H9 (cell line): ENCODE results near the gene SLC9A9. TPM values are rescaled to one million over a fixed set of nuclear protein-coding genes. Genes with fewer than 3 reads are reported as not detected.

Experiments used
- DNase-seq: peaks from one replicate; pipeline ENCODE4 v3.0.0-alpha.2; 2017
- H2AFZ ChIP-seq: one replicate; pipeline ENCODE4 v1.6.1; 2013; ENCODE audit warnings: mild to moderate bottlenecking, low read length, control low read depth, moderate library complexity
- H2AK5ac ChIP-seq: 2 replicates; pipeline ENCODE4 v1.6.1; 2013; ENCODE audit warnings: low read length, control low read depth, mixed read lengths; ENCODE audit not compliant: insufficient read length
- H2BK120ac ChIP-seq: one replicate; pipeline ENCODE4 v1.6.1; 2013; ENCODE audit warnings: low read depth, mild to moderate bottlenecking, low read length, control low read depth, inconsistent platforms; ENCODE audit not compliant: poor library complexity, severe bottlenecking
- H2BK12ac ChIP-seq: 2 replicates; pipeline ENCODE4 v1.6.1; 2013; ENCODE audit warnings: low read length, control low read depth, mixed read lengths, low read depth; ENCODE audit not compliant: insufficient read length
- H2BK15ac ChIP-seq: 2 replicates; pipeline ENCODE4 v1.6.1; 2013; ENCODE audit warnings: low read depth, low read length, control low read depth
- H2BK20ac ChIP-seq: one replicate; pipeline ENCODE4 v1.6.1; 2013; ENCODE audit warnings: low read depth, mild to moderate bottlenecking, low read length, control low read depth, inconsistent platforms; ENCODE audit not compliant: poor library complexity, severe bottlenecking
- H2BK5ac ChIP-seq: 2 replicates; pipeline ENCODE4 v1.6.1; 2013; ENCODE audit warnings: low read length, control low read depth, mixed read lengths; ENCODE audit not compliant: insufficient read length
- H3K14ac ChIP-seq: 2 replicates; pipeline ENCODE4 v1.6.1; 2013; ENCODE audit warnings: low read length, control low read depth; ENCODE audit not compliant: insufficient read depth
- H3K18ac ChIP-seq: 2 replicates; pipeline ENCODE4 v1.6.1; 2013; ENCODE audit warnings: low read depth, mild to moderate bottlenecking, mixed read lengths, low read length, control low read depth; ENCODE audit not compliant: insufficient read length
- H3K23ac ChIP-seq: 2 replicates; pipeline ENCODE4 v1.6.1; 2013; ENCODE audit warnings: low read length, control low read depth, mixed read lengths, low read depth; ENCODE audit not compliant: insufficient read length
- H3K23me2 ChIP-seq: 2 replicates; pipeline ENCODE4 v1.6.1; 2013; ENCODE audit warnings: low read depth, mild to moderate bottlenecking, mixed read lengths, low read length, control low read depth; ENCODE audit not compliant: insufficient read length, poor library complexity, severe bottlenecking
- H3K27ac ChIP-seq: 2 replicates; pipeline ENCODE4 v1.5.1; 2013; ENCODE audit warnings: low read length, control low read depth, mixed read lengths, low read depth; ENCODE audit not compliant: insufficient read length
- H3K27me3 ChIP-seq: 2 replicates; pipeline ENCODE4 v1.6.1; 2013; ENCODE audit warnings: low read length, control low read depth, inconsistent platforms; ENCODE audit not compliant: insufficient read depth
- H3K4ac ChIP-seq: 2 replicates; pipeline ENCODE4 v1.6.1; 2013; ENCODE audit warnings: low read depth, mild to moderate bottlenecking, control low read depth, inconsistent platforms, low read length, moderate library complexity
- H3K4me1 ChIP-seq: 2 replicates; pipeline ENCODE4 v1.6.1; 2013; ENCODE audit warnings: low read length, control low read depth, inconsistent platforms; ENCODE audit not compliant: insufficient read depth
- H3K4me2 ChIP-seq: 2 replicates; pipeline ENCODE4 v1.6.1; 2013; ENCODE audit warnings: low read length, control low read depth, mixed read lengths; ENCODE audit not compliant: insufficient read length, insufficient read depth
- H3K56ac ChIP-seq: 2 replicates; pipeline ENCODE4 v1.6.1; 2013; ENCODE audit warnings: low read depth, mild to moderate bottlenecking, mixed read lengths, low read length, control low read depth; ENCODE audit not compliant: insufficient read length
- H3K79me1 ChIP-seq: 2 replicates; pipeline ENCODE4 v1.6.1; 2013; ENCODE audit warnings: low read depth, mild to moderate bottlenecking, moderate library complexity, low read length, control low read depth, inconsistent platforms; ENCODE audit not compliant: insufficient read depth, poor library complexity, severe bottlenecking
- H3K79me2 ChIP-seq: 2 replicates; pipeline ENCODE4 v1.6.1; 2013; ENCODE audit warnings: low read length, control low read depth, inconsistent platforms; ENCODE audit not compliant: insufficient read depth
- H3K9ac ChIP-seq: 2 replicates; pipeline ENCODE4 v1.6.1; 2013; ENCODE audit warnings: low read length, control low read depth, mixed read lengths; ENCODE audit not compliant: insufficient read length; ENCODE audit errors: extremely low read depth
- H3K9me3 ChIP-seq: one replicate; pipeline ENCODE4 v1.6.1; 2013; ENCODE audit warnings: low read depth, low read length, inconsistent platforms; ENCODE audit not compliant: control insufficient read depth
- H3T11ph ChIP-seq: one replicate; pipeline ENCODE4 v1.6.1; 2013; ENCODE audit warnings: mild to moderate bottlenecking, low read length, control low read depth, inconsistent platforms
- H4K20me1 ChIP-seq: one replicate; pipeline ENCODE4 v1.6.1; 2013; ENCODE audit not compliant: control insufficient read depth, insufficient read length, insufficient read depth
- H4K5ac ChIP-seq: 2 replicates; pipeline ENCODE4 v1.6.1; 2013; ENCODE audit warnings: low read depth, mild to moderate bottlenecking, mixed read lengths, low read length, control low read depth; ENCODE audit not compliant: insufficient read length
- H4K8ac ChIP-seq: replicated peaks from 2 replicates; pipeline ENCODE4 v1.6.1; 2013; ENCODE audit warnings: low read length, control low read depth, mixed read lengths, low read depth; ENCODE audit not compliant: insufficient read length
- H4K91ac ChIP-seq: 2 replicates; pipeline ENCODE4 v1.6.1; 2013; ENCODE audit warnings: low read depth, mild to moderate bottlenecking, moderate library complexity, mixed read lengths, low read length, control low read depth; ENCODE audit not compliant: insufficient read length
- H3K27ac Mint-ChIP-seq, 3 experiments: 2 replicates in 2 of 3; 3 replicates in 1 of 3; pipeline ENCODE4 v1.8.0; 2020 to 2021; ENCODE audit warnings: mixed read lengths in 3 of 3, mild to moderate bottlenecking in 1 of 3, moderate library complexity in 1 of 3
- H3K27me3 Mint-ChIP-seq: 2 replicates; pipeline ENCODE4 v1.8.0; 2021; ENCODE audit warnings: low read depth, mild to moderate bottlenecking, moderate library complexity, mixed read lengths
- H3K36me3 Mint-ChIP-seq, 3 experiments: 2 replicates in 2 of 3; 3 replicates in 1 of 3; pipeline ENCODE4 v1.8.0; 2020 to 2021; ENCODE audit warnings: low read depth in 3 of 3, mixed read lengths in 3 of 3; ENCODE audit not compliant: insufficient read depth in 1 of 3
- H3K4me1 Mint-ChIP-seq, 2 experiments: 2 replicates each; pipeline ENCODE4 v1.8.0; 2020; ENCODE audit warnings: mixed read lengths in 2 of 2
- H3K4me3 Mint-ChIP-seq, 2 experiments: 2 replicates in 1 of 2; 3 replicates in 1 of 2; pipeline ENCODE4 v1.8.0; 2020 to 2021; ENCODE audit warnings: mild to moderate bottlenecking in 2 of 2, mixed read lengths in 2 of 2, moderate library complexity in 1 of 2
- H3K9me3 Mint-ChIP-seq, 2 experiments: 2 replicates in 1 of 2; 3 replicates in 1 of 2; pipeline ENCODE4 v1.8.0; 2020; ENCODE audit warnings: mild to moderate bottlenecking in 2 of 2, mixed read lengths in 2 of 2, moderate library complexity in 1 of 2
- WGBS: extraction: QIAGEN DNeasy Blood & Tissue Kit; methylation state at CpG from one replicate; pipeline ENCODE4 v1.1.7; 2013; ENCODE audit warnings: missing lambda C conversion rate, low lambda C conversion rate, mixed read lengths; ENCODE audit not compliant: insufficient read length; ENCODE audit errors: extremely low coverage; 5-methylcytosine and 5-hydroxymethylcytosine counted together
- total RNA-seq: library from RNA; stranded (reverse); gene quantifications from 2 replicates; pipeline ENCODE4 v1.2.1, GENCODE V29; 2021
- TF ChIP-seq, protein P1 (sequence below): fragments of 200-600 bp; sonication (generic); conservative IDR thresholded peaks from 3 replicates; pipeline ENCODE4 v1.8.0; 2021; ENCODE audit warnings: antibody characterized with exemption, mild to moderate bottlenecking

Gene SLC9A9
- total RNA-seq, 1 experiment from 2014 or later: 0.35 TPM

DNA sequence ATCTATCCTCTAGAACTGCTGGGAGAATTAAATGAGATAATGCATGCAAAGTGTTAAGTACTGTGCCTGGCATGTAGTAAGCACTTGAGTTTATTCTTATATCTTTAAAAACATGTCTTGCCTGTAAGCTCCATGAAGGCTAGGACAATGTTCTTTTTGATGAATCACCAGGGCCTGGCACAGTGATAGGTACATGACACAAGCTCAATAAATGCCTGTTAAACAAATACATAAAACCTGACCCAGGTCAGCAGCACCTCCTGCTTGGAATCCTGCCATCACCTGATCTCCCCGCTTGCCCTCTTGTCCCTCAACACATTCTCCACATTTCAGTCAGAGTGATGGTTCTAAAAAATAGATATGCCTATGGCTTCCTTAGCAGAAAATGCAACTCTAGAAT is 541.9 kb downstream of the SLC9A9 start:
- no peak overlapping the region for H2BK20ac ChIP-seq
- no peaks in the 10 kb centered on the region for H3K9me3 ChIP-seq
- TF ChIP-seq, protein P1, sequence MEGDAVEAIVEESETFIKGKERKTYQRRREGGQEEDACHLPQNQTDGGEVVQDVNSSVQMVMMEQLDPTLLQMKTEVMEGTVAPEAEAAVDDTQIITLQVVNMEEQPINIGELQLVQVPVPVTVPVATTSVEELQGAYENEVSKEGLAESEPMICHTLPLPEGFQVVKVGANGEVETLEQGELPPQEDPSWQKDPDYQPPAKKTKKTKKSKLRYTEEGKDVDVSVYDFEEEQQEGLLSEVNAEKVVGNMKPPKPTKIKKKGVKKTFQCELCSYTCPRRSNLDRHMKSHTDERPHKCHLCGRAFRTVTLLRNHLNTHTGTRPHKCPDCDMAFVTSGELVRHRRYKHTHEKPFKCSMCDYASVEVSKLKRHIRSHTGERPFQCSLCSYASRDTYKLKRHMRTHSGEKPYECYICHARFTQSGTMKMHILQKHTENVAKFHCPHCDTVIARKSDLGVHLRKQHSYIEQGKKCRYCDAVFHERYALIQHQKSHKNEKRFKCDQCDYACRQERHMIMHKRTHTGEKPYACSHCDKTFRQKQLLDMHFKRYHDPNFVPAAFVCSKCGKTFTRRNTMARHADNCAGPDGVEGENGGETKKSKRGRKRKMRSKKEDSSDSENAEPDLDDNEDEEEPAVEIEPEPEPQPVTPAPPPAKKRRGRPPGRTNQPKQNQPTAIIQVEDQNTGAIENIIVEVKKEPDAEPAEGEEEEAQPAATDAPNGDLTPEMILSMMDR: no peak
- no peak overlapping the region for H3K4ac ChIP-seq
- H3K27me3 Mint-ChIP-seq: 0 out of 2 replicates have a peak, but pooled peaks cover 1% of the 10 kb centered on the region
- peaks cover 0 to 7% of the 10 kb centered on the region in 2 experiments; a peak in 1 of 4 replicates for H3K4me1 Mint-ChIP-seq
- H3K14ac ChIP-seq: no peak overlapping the region
- H3K36me3 Mint-ChIP-seq: no peaks in the 10 kb centered on the region
- no peak overlapping the region for H3T11ph ChIP-seq
- H3K18ac ChIP-seq: no peak overlapping the region
- H3K9me3 Mint-ChIP-seq: no peaks in the 10 kb centered on the region
- no peak overlapping the region for H2AK5ac ChIP-seq
- no peak overlapping the region for H3K4me2 ChIP-seq
- no peaks in the 10 kb centered on the region for H3K79me1 ChIP-seq
- no peak overlapping the region for H3K4me3 Mint-ChIP-seq
- no peak overlapping the region for H3K56ac ChIP-seq
- no peak overlapping the region for H4K91ac ChIP-seq
- H3K27ac ChIP-seq: no peak overlapping the region
- H3K23ac ChIP-seq: no peak overlapping the region
- H3K23me2 ChIP-seq: no peaks in the 10 kb centered on the region
- H2BK5ac ChIP-seq: no peak overlapping the region
- WGBS: no CpG with 5 or more reads among the region's 1 CpG
- no peaks in the 10 kb centered on the region for H3K4me1 ChIP-seq
- no peak overlapping the region for H4K8ac ChIP-seq
- H4K20me1 ChIP-seq: no peaks in the 10 kb centered on the region
- no peaks in the 10 kb centered on the region for H3K27me3 ChIP-seq
- H2BK120ac ChIP-seq: no peak overlapping the region
- H2BK12ac ChIP-seq: no peak overlapping the region
- no peak for DNase-seq
- H3K79me2 ChIP-seq: no peaks in the 10 kb centered on the region
- no peak overlapping the region for H2AFZ ChIP-seq
- H2BK15ac ChIP-seq: no peak overlapping the region
- no peak overlapping the region for H4K5ac ChIP-seq
- no peak overlapping the region; a peak in 1 of 7 replicates for H3K27ac Mint-ChIP-seq
- no peak overlapping the region for H3K9ac ChIP-seq
